NCI-H460 (cell line): ENCODE data around the gene NEDD4. TPM values are rescaled to one million over a fixed set of nuclear protein-coding genes. Genes with fewer than 3 reads are reported as not detected.
"Not testable (repeated sequence)": the region's sequence is repeated elsewhere in the genome, so short reads cannot be mapped to it uniquely, and the experiment has no call there.

Source experiments
- DNase-seq: peaks from one replicate; pipeline ENCODE4 v3.0.0-alpha.2; 2016; ENCODE audit warnings: low read depth; ENCODE audit errors: extremely low read depth
- total RNA-seq: library from RNA; depleted of rRNA; stranded (reverse); fragments of >200 nt; shearing (Covaris generic); gene quantifications from 2 replicates; pipeline ENCODE4 v1.2.3, GENCODE V29; 2014

The NEDD4 gene
- total RNA-seq, 1 experiment from 2014 or later: 40.2 TPM

DNA sequence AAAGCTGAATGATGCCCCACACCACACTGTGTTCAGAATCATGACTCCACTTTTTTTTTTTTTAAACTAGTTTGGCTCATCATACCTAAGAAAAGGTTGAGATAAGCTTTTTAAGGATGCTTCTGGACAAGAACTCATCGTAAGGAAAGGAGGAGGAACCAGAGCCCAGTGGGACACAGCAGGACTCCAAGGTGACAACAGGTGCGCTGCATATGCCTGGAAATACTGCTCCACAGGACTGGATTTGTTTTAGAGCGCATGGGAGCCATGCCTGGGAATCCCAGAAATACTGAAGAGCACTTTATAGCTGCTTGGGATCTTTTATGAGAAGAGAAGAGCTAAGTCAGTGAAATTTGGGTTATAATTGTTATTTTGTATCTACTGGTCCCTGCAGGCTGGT is 93.4 kb downstream of the NEDD4 start:
- DNase-seq: no peak

DNA sequence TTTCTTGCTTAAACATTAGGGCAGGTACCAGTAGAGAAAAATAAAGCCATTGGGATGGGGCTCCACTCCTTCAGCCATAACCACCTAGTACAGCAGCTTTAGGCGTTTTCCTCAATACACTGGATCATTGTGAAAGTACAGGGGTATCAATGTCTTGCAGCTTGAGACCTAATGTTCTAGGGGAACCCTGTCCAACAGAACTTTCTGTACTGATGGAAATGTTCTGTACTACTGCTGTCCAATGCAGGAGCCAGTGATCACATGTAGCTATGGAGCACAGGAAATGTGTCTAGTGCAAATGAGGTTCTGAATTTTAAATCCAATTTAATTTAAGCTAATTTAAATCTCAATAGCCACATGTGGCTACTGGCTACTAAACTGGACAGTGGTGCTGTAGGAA is 93.9 kb downstream of the NEDD4 start:
- DNase-seq: no peak

DNA sequence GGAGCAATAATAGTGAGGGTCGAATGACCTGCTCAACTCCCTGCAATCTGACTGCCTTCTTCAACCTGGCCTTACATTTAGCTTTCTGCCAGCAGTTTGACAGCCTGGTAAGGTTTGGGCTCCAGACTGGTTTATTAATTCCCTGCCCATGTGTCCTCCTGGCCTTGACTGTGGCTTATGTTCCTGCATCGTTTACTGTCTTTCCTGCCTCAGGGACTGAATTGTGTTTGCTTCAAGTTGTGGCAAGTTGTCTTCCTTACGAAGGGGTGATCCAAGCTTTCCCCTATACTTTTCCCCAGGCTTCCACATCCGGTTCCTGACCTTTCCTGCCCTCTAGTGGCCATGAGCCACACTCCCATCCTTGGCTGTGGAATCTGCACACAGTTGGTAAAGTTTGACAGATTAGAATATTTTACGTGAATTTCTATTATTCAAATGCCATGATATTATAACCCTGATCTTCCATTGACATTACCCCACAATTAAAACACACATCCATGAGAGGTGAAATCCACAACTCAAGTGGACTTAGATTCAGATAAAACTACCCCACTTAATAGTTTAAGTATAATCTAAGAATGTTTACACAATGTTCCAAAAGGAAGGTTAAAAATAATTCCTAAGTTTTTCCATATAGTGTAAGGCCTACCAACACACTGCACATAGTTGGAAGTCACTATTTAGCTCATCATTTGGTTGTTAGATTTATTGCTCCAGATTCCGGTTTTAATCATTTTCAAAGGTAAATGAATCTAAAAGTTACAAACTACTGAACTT is 95.7 kb downstream of the NEDD4 start:
- DNase-seq: peak; percentile 83

DNA sequence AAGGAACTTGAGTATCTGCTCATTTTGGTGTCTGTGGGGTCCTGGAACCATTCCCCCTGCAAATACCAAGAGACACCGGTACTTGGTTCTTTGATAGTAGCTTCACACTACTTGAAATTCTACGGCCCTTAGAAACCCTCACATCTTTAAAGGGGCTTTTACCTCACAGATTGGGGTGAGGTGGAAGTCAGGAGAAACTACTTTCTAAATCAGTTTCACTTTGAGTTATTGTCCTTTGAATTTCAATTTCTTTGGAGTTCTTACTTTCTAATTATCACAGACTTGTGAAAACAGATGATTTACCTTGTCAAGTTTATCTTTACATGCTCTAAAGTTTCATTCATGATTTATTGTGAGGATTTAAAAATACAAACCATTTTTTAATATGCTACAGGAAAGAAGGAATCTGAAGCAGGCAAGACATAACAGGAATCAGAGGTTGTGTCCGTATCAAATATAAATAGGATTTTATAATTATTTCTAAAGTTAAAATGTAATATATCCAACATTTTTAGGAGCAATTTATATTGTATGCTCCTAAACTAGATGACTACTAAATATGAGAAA is 98.9 kb downstream of the NEDD4 start:
- peak; percentile 41 for DNase-seq

DNA sequence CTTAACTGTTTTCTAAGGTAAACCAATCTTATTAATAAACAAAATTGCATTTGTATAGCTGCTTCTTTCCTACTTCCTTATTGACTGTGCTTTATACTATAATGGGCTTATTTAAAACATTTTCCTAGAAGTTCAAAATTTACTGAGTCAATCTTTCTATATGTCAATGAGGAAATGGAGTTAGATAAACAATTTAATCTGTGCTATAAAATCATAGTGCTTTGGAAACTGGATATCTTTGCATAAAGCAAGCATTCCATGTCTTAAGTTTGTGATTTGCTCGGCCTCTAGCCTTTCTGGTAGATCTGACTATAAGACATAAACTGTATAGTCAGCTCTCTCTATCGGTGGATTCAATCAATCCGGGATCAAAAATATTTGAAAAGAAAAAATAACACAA is 99.6 kb downstream of the NEDD4 start:
- no peak for DNase-seq

DNA sequence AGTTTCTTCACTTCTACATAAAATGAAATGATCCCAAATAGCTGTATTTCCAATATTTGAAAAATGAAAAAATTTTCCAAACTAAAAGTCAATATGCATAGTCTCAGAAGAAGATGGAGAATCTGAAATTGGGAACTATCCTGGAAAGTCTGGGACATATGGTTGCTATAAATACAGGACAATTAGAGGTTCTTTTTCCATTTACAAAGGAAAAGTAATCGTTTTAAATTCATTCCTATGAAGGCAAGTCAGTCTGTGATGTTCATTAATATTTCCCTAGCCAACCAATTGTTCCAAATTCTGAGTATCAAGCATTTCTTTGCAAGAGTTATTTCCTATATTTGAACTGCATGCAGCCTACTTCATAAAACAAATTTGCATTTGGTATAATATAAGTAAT is 102.2 kb downstream of the NEDD4 start:
- DNase-seq: no peak

DNA sequence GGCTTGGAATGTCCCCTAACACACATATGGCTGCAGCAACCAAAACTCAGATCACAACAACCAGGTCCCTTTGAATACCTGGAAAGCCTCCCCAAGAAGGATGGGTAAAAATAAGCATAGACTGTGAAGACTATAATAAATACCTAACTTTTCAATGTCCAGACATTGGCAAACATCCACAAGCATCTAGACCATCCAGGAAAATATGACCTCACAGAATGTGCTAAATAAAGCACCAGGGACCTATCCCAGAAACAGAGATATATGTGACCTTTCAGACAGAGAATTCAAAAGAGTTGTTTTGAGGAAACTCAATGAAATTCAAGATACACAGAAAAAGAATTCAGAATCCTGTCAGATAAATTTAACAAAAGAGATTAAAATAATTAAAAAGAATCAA is 109.2 kb downstream of the NEDD4 start:
- no peak for DNase-seq

DNA sequence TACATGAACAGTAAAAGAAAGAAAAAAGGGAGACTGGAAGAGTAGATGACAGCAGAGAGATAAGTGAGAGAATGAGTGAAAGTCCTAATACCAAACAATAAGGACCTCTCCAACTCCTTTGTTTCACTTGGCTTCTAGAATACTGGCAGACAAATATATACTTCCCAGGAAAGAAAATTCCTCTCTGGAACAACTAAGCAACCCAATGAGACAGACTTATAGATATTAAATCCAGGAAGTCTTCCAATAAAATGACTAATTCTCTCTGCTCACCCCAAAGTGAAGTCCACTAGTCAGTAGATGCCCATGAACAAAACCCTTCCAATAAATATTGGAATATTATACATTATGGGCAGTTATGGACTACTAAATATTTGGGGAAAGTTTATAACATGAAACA is 114.2 kb downstream of the NEDD4 start:
- no peak for DNase-seq

DNA sequence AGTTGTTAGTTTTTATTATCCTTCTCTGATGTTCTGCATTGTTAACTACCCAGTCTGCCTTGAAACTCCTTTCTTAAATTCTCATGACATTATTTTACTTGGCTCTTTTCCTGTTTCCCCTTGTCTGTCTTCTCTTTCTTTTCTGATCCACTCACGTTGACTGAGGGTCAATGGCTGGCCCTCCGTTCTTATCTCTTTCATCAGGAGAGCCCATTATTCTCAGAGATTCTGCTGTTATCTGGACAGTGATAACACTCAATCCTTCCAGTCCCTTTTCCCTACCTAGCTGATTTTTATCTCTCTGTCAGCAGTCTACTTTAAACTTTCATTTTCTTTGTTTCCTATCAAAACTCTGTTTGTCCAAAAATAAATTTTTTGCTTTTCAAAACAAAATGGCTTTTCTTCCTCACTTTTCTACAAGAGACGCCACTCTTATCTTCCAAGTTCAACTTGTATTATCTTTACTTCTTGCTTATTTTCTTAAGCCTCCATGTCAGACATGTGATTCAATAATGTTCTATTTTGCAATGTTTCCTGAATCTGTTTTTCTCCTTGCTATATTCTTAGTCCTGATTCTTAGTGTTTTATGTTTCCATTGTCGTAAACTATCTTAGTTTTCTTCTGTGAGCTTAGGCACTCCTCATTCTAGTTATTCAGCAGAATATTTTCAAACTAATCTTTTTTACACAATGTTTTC is 120.2 kb downstream of the NEDD4 start:
- DNase-seq: no peak

DNA sequence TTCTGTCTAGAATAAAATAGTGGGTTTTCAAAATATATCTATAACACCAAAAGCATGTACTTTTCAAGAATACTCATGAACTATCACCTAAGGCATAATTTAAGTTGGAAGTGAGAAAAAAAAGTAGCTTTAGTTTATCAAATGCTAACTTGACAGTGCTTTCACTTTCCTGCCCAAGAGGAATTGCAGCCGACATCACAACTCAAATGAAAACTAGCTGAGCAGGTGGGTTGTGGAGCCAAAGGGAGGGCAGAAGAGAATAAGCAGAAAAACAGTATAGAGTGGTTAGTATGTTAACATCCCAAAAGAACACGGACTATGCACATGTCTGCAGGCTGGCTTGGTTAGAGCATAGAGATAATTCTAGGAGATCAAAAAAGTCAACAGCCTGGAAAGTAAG is 120.9 kb downstream of the NEDD4 start:
- DNase-seq: no peak

DNA sequence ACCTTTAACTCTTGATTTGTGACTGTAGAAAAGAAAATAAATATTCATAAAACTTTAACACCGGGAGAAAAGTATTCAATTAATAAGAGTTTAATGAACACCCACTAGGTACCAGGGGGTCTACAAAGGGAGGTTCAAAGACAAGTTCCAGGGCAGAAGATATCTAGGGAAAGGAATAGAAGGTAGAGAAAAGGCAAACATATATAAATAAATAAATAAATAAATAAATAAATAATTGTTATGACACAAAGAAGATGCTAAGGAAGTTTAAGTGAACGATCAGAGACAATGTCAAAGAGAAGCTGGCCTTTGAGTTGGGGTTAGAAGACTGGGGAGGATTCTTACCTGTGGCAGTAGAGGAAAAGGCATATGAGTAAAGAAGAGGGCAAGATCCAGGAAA is 123.8 kb downstream of the NEDD4 start:
- DNase-seq: no peak

DNA sequence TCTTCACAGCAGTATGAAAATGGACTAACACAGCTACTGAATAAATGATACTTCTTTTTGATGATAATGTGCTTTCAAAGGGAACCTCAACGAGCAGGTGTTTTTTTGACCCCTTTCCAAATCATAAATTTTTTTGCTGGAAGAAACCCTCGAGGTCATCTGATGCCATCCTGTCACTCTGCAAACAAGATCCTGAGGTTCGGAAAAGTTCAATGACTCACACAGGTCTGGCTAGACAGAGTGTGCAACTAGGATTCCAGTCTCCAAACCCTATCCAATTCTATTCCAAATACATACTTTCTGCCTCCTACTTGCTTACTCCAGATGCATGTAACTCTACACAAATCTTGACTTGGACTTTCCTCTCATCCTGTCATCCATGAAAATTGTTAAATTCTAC is 124.7 kb downstream of the NEDD4 start:
- DNase-seq: no peak

DNA sequence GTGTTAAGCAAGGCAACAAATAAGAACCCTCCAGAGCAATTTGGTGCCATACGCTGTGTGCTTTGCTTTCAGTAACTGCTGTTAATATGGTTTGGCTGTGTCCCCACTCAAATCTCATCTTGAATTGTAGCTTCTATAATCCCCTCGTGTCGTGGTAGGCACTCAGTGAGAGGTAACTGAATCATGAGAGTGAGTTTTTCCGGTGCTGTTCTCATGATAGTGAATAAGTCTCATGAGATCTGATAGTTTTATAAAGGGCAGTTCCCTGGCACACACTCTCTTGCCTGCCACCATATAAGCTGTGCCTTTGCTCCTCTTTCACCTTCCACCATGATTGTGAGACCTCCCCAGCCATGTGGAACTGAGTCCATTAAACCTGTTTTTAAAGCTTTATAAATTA is 125.1 kb downstream of the NEDD4 start:
- DNase-seq: not testable (repeated sequence)

DNA sequence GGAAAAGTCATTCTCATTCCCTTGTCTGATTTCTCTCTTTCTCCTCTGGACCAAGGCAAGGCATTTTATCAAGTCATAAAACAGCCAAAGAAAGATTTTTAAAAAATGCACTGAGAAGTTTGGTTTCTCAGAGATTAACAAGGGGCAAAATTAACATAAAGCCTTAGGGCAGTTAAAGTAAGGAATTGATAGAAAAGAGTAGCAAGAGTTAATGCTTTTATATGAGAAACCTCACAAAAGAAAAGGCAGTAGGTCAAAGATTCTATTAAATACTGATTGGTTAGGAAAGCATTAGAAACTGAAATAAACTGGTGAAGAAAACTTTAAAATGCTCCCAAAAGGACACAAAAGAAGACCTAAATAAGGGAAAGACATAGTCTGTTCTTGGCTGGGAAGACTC is 129.5 kb downstream of the NEDD4 start:
- DNase-seq: no peak

DNA sequence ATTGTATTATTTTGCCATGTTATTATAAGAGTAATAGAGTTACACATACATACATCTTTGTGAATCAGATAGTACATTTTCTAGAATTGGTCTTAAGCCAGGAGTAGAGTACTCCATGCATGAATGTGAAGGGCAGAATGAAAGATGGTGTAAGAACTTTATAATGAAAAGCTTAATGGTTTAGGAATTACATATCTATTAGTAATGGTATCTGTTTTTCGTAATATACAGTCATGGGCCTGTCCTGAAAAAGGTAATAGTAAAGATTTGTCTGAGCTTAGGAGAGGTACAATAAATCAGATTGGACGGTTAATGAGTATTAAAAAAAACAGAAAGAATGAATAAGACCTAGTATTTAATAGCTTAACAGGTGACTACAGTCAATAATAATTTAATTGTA is 132.3 kb downstream of the NEDD4 start:
- DNase-seq: no peak

DNA sequence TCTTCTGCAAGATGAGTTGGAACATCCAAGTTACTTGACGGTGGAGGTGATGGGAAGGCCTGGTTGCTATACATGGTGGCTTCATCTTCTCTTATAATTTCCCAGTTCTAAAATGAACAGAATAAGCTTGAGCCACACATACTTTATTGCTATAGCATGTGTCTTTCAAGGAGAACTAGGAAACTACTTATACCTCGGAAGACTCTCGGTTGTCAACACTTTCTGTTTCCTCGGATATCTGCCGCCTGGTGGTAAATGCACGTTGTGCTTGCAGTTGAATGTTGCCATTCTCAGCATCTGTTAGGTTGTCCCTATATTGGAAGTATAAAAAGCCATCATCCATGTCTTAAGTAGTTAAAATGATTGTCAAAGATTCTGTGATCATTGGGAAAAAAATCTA is 132.9 kb downstream of the NEDD4 start:
- no peak for DNase-seq

DNA sequence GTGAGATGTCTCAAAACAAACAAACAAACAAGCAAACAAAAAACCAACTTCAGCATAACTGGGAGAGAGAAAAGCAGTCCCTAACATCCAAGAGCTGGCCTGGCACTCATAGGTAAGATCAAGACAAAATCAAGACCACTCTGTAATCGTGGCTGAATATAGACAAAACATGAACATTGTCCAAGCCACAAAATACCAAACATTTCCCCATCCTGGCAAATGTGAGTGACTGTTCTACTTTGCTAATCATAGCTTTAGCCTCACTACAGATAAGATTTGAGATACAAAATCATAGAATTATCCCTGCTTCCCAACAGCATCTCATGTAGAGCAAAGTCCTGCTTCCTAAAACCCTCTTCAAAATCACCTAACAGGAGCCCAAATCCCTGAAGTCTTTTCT is 133.7 kb downstream of the NEDD4 start:
- DNase-seq: no peak

DNA sequence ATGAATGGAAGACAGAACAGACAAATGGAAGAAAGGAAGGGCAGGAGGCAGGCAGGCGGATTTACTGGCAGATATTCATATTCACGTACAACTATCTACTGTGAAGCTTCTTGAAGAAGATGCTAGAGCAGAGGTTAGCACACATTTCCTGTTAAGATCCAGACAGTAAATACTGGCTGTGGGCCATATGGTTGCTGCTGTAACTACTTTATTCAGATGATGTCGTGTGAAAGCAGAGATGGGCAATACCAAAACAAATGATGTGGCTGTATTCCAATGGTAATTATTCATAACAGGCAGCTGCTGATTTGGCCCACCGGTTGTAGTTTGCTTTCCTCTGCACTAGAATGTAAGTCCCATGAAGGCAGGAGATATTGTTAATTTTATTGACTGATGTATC is 134.8 kb downstream of the NEDD4 start:
- DNase-seq: no peak

DNA sequence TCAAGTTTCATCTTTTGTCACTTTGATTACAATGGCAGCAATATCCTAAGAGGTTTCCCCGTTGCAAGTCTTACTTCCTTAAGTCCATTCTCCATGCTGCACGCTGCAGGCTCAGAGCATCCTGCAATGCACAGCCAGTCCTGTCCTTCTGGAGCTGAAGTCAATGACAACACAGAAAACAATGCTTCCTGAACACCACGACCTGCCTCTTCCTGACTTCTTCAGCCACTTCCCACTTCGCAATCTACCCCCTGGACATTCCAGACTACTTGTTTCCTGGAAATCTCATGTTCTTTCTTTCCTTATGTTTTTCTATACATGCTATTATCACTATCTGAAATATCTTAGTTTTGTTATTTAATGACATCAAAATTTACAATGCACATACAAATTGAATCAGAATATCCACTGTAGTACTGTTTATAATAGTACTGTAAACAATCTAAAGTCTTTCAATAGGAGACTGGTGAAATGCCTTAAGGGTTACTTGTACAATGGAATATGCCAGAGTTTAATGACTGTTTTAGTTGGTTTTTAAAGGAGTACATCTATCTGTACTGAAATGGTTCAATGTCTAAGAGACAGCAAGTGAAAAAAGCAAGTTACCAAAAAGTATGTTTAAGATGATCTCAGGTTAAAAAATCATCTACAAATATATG is 136.8 kb downstream of the NEDD4 start:
- no peak for DNase-seq

DNA sequence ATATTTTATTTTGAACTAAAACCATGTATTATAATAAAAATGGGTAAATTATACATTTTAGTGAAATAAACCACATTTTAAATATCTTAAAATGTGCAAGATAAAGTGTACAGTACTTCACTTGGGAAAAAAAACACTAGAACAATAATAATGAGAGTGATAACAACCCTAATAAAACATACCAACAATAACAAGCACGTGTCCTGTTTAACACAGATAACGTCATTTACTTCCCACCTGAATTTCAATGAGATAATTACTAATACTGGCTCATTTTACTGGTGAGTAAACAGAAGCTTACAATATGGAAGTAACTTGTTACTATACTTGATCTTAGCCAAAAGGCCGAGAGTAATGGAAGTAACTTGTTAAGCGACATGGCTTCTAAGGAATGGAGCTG is 140.3 kb downstream of the NEDD4 start:
- no peak for DNase-seq

DNA sequence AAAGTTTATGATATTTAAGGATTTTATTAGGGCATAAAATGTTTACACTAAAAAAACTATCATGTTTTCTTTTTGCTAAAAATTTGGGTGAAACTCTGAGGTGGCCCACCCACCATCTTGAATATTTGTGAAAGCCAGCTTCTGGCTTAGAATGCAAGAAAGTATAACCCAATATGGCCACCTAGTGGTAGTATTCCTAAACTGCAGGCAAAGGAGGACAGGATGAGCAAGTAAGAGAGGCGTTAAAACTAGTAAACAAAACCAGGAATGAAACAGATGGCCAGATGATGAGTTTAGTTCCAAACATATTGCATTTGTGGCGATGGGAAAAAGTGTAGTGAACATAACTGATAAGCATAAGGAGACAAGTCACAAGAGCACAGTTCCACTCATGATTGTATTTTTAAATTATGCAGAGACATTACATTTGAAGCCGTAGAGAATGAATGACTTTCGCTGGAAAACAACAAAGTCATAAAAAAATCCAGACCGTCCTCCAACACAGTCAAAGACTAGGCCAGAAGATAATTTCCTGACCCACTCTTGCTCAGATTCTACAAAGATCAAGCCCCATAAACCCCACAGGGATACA is 147.2 kb downstream of the NEDD4 start:
- DNase-seq: peak; percentile 76
